ENCODE results near the gene GSTK1. TPM values are rescaled to one million over a fixed set of nuclear protein-coding genes. Genes with fewer than 3 reads are reported as not detected.

Gene GSTK1
- total and polyA plus RNA-seq, 2 of the 8 experiments (the other 6 are each of a cell fraction or from before 2014, with no cell fraction given) = 25.5 to 32.5 TPM

GRCh38 chr7:143223784-143224183 is 39.5 kb upstream of the GSTK1 start:
- Histone ChIP-seq H3K27ac (ENCODE audit: low read depth, low read length) (no peak overlapping the region), H3K36me3 (ENCODE audit: control insufficient read depth in 2 of 4, insufficient read depth in 4 of 4, low read length in 3 of 4) (no peaks in the 10 kb centered on the region), H2BK120ac (replicated peaks; ENCODE audit: low read depth, low read length) (no peak overlapping the region), H3K56ac (replicated peaks; ENCODE audit: insufficient read length, low read depth, low read length) (no peak overlapping the region), H3K4me3 (ENCODE audit: extremely low read depth in 1 of 4, insufficient read depth in 2 of 4, low read depth in 3 of 4, low read length in 4 of 4) (no peak overlapping the region), H2AFZ (ENCODE audit: low read length) (no peak overlapping the region), H2BK5ac (ENCODE audit: low read depth, low read length) (no peak overlapping the region), H3K14ac (ENCODE audit: insufficient read length) (no peak overlapping the region), H3K79me1 (ENCODE audit: low read depth, low read length) (no peaks in the 10 kb centered on the region), H4K20me1 (replicated peaks in 1 of 2; ENCODE audit: control insufficient read depth in 1 of 2, insufficient read depth in 2 of 2, low read length in 2 of 2) (no peaks in the 10 kb centered on the region), H2BK20ac (ENCODE audit: low read length) (no peak overlapping the region), H3K23me2 (ENCODE audit: low read depth, low read length) (peaks cover 1% of the 10 kb centered on the region; the same call in 1 of the 2 replicates), H3K18ac (ENCODE audit: extremely low read depth, low read length) (no peak overlapping the region), H4K8ac (ENCODE audit: extremely low read depth, insufficient read depth, low read length) (no peak overlapping the region), H3K4me2 (ENCODE audit: insufficient read depth in 1 of 2, low read depth in 2 of 2, low read length in 2 of 2) (no peak overlapping the region), H2BK15ac (ENCODE audit: low read length) (no peak overlapping the region), H4K5ac (ENCODE audit: insufficient read length, low read depth, low read length) (no peak overlapping the region), H3K9ac (replicated peaks in 1 of 4; ENCODE audit: extremely low read depth in 1 of 4, low read depth in 3 of 4, low read length in 3 of 4) (no peak overlapping the region), H3K27me3 (replicated peaks in 1 of 4; ENCODE audit: control insufficient read depth in 3 of 4, extremely low read depth in 1 of 4, insufficient read depth in 3 of 4, low read length in 3 of 4) (no peaks in the 10 kb centered on the region), H3K23ac (ENCODE audit: insufficient read length) (no peak overlapping the region), H2BK12ac (ENCODE audit: low read depth, low read length) (no peak overlapping the region), H4K91ac (replicated peaks; ENCODE audit: insufficient read length, low read length) (no peak overlapping the region), H3K79me2 (ENCODE audit: control insufficient read depth in 1 of 2, insufficient read depth in 2 of 2, low read length in 2 of 2) (no peaks in the 10 kb centered on the region), H3K4me1 (replicated peaks in 1 of 4; ENCODE audit: control insufficient read depth in 3 of 4, insufficient read depth in 4 of 4, low read length in 3 of 4) (no peaks in the 10 kb centered on the region), H2AK5ac (ENCODE audit: low read depth, low read length) (no peak overlapping the region), H3K9me3 (ENCODE audit: insufficient read depth in 2 of 2, low read depth in 1 of 2, low read length in 1 of 2) (no peaks in the 10 kb centered on the region), H3K4ac (replicated peaks; ENCODE audit: insufficient read length, low read depth, low read length) (no peak overlapping the region)
- ChIA-PET POLR2A (ENCODE audit: partially characterized antibody) (interaction anchor here (0.8 kb wide), 1 partner anchor 46 kb away, joined by 3 read pairs; no protein-coding TSS in a partner anchor), CTCF (ENCODE audit: partially characterized antibody) (interaction anchor here (0.5 to 11.2 kb wide), 6 partner anchors 9 to 351 kb away, joined by 3 to 480 read pairs (median 16); no protein-coding TSS in a partner anchor)
- 87% methylated on average over 4 of the region's 4 CpGs; no CpG with 5 or more reads in 1 of the 2 experiments for WGBS, 2 experiments (ENCODE audit: extremely low coverage in 1 of 2, insufficient coverage in 1 of 2, insufficient read length in 1 of 2, insufficient replicate concordance in 2 of 2, low coverage in 1 of 2, low lambda C conversion rate in 2 of 2, missing lambda C conversion rate in 1 of 2)
- DNase-seq (ENCODE audit: low read depth in 1 of 2, low spot score in 2 of 2) = no peak
- no peak for FAIRE-seq
- TF ChIP-seq HDAC6 (IDR thresholded peaks at IDR 0.05; ENCODE audit: low read depth, low read length) = no peak
- no peak for TF ChIP-seq EZH2 (IDR thresholded peaks at IDR 0.05; ENCODE audit: low read depth, low read length, severe bottlenecking)
- no peak for TF ChIP-seq BACH1 (IDR thresholded peaks at IDR 0.05; ENCODE audit: low read length)
- no peak for TF ChIP-seq TEAD4 (IDR thresholded peaks at IDR 0.05; ENCODE audit: low read depth, low read length)
- no peak for TF ChIP-seq TAF7 (optimal IDR thresholded peaks at IDR 0.05; ENCODE audit: borderline replicate concordance, low read depth, low read length)
- no peak for TF ChIP-seq SIRT6 (IDR thresholded peaks at IDR 0.05; ENCODE audit: low read length)
